Neural progenitor cell (in vitro differentiated cells): ENCODE measurements around the gene VSTM2A. TPM values are rescaled to one million over a fixed set of nuclear protein-coding genes. Genes with fewer than 3 reads are reported as not detected.

Experiments used
- DNase-seq: peaks from one replicate; pipeline ENCODE4 v3.0.0-alpha.2; 2016; ENCODE audit warnings: low spot score
- H2AFZ ChIP-seq: fragments of 200-600 bp; sonication (generic); replicated peaks from 2 replicates; pipeline ENCODE4 v1.6.1; 2016; ENCODE audit warnings: antibody characterized with exemption
- H3F3A ChIP-seq: fragments of 200-600 bp; sonication (generic); 2 replicates; pipeline ENCODE4 v1.6.1; 2016; ENCODE audit warnings: antibody characterized with exemption, low read depth
- H3K27ac ChIP-seq: fragments of 200-600 bp; sonication (generic); 2 replicates; pipeline ENCODE4 v1.5.1; 2016; ENCODE audit warnings: mild to moderate bottlenecking
- H3K27me3 ChIP-seq: fragments of 200-600 bp; sonication (generic); 2 replicates; pipeline ENCODE4 v1.6.1; 2016; ENCODE audit warnings: mild to moderate bottlenecking, moderate library complexity
- H3K36me3 ChIP-seq: fragments of 200-600 bp; sonication (generic); 2 replicates; pipeline ENCODE4 v1.5.1; 2016
- H3K4me1 ChIP-seq: fragments of 200-600 bp; sonication (generic); 2 replicates; pipeline ENCODE4 v1.6.1; 2016; ENCODE audit warnings: mixed run types
- H3K4me2 ChIP-seq: fragments of 200-600 bp; sonication (generic); 2 replicates; pipeline ENCODE4 v1.6.1; 2016
- H3K4me3 ChIP-seq: fragments of 200-600 bp; sonication (generic); 2 replicates; pipeline ENCODE4 v1.5.1; 2016
- H3K79me2 ChIP-seq: fragments of 200-600 bp; sonication (generic); 2 replicates; pipeline ENCODE4 v1.6.1; 2016; ENCODE audit warnings: low read depth
- H3K9ac ChIP-seq: fragments of 200-600 bp; sonication (generic); 2 replicates; pipeline ENCODE4 v1.6.1; 2016
- H3K9me3 ChIP-seq: fragments of 200-600 bp; sonication (generic); 2 replicates; pipeline ENCODE4 v1.5.1; 2016; ENCODE audit warnings: low read depth
- H4K20me1 ChIP-seq: fragments of 200-600 bp; sonication (generic); 2 replicates; pipeline ENCODE4 v1.6.1; 2016; ENCODE audit warnings: low read depth
- H3K27ac Mint-ChIP-seq: 3 replicates; pipeline ENCODE4 v1.8.0; 2021; ENCODE audit warnings: mixed read lengths
- H3K27me3 Mint-ChIP-seq: 2 replicates; pipeline ENCODE4 v1.8.0; 2022; ENCODE audit warnings: low read depth, mild to moderate bottlenecking, inconsistent platforms, moderate library complexity, mixed read lengths; ENCODE audit not compliant: insufficient read depth
- H3K36me3 Mint-ChIP-seq: 3 replicates; pipeline ENCODE4 v1.8.0; 2021; ENCODE audit warnings: mixed read lengths
- H3K4me1 Mint-ChIP-seq: 3 replicates; pipeline ENCODE4 v1.8.0; 2021; ENCODE audit warnings: mixed read lengths
- H3K4me3 Mint-ChIP-seq: 3 replicates; pipeline ENCODE4 v1.8.0; 2021; ENCODE audit warnings: mild to moderate bottlenecking, moderate library complexity, mixed read lengths
- H3K9me3 Mint-ChIP-seq: 3 replicates; pipeline ENCODE4 v1.8.0; 2020; ENCODE audit warnings: mixed read lengths
- CTCF ChIP-seq: fragments of 200-600 bp; sonication (generic); IDR thresholded peaks from 2 replicates; pipeline ENCODE4 v1.5.1; 2017; ENCODE audit warnings: antibody characterized with exemption, mild to moderate bottlenecking
- EZH2 ChIP-seq: fragments of 200-600 bp; sonication (generic); IDR thresholded peaks from 2 replicates; pipeline ENCODE4 v1.6.1; 2017; ENCODE audit warnings: antibody characterized with exemption, mild to moderate bottlenecking, moderate library complexity
- EZH2phosphoT487 ChIP-seq: fragments of 200-600 bp; sonication (generic); IDR thresholded peaks from 2 replicates; pipeline ENCODE4 v1.6.1; 2017; ENCODE audit warnings: antibody characterized with exemption
- total RNA-seq: library from RNA; depleted of rRNA; stranded (reverse); fragments of >200 nt; gene quantifications from 2 replicates; pipeline ENCODE4 v1.2.3, GENCODE V29; 2015; ENCODE audit warnings: low replicate concordance

Gene VSTM2A
- total RNA-seq, 1 donor from 2014 or later: not detected

- Histone ChIP-seq H2AFZ (no peak overlapping the region), H3K27me3 (no peaks in the 10 kb centered on the region), H3K36me3 (no peaks in the 10 kb centered on the region), H3K4me1 (no peaks in the 10 kb centered on the region), H3K79me2 (no peaks in the 10 kb centered on the region), H4K20me1 (no peaks in the 10 kb centered on the region), H3K9me3 (no peaks in the 10 kb centered on the region), H3K27ac (no peak overlapping the region), H3K9ac (no peak overlapping the region), H3K4me2 (no peak overlapping the region), H3K4me3 (no peak overlapping the region), H3F3A (no peaks in the 10 kb centered on the region)
- Mint-ChIP-seq H3K4me3 (no peak overlapping the region), H3K4me1 (peaks cover 8% of the 10 kb centered on the region), H3K27me3 (no peaks in the 10 kb centered on the region), H3K27ac (no peak overlapping the region), H3K36me3 (no peaks in the 10 kb centered on the region), H3K9me3 (no peaks in the 10 kb centered on the region)
- DNase-seq: no peak
- TF ChIP-seq CTCF (no peak), EZH2phosphoT487 (no peak), EZH2 (no peak)
These were observed 17.2 kb downstream of the VSTM2A start for GRCh38 chr7:54559401-54559800.

DNA sequence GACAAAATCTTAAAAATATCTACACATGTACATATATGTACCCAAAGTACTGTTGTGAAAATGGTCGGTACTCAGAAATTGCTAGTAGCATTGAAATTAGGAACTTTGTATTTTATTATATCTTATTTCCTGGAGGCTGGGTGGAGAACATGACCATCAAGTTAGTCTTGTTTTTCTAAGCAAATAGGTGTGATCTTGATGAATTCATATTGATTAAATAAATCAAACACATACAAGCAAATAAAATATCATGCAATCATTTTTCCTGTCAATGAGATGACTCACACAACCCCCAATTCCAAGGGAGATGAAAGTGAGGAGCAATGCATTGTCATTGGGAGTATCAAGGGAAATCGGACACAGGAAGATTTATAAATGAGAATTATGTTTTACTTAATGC is 18.0 kb downstream of the VSTM2A start:
- Histone ChIP-seq H3F3A (no peaks in the 10 kb centered on the region), H3K27ac (no peak overlapping the region), H3K9me3 (no peaks in the 10 kb centered on the region), H3K4me1 (no peaks in the 10 kb centered on the region), H3K4me3 (no peak overlapping the region), H3K9ac (no peak overlapping the region), H3K27me3 (no peaks in the 10 kb centered on the region), H3K4me2 (no peak overlapping the region), H3K79me2 (no peaks in the 10 kb centered on the region), H2AFZ (no peak overlapping the region), H3K36me3 (no peaks in the 10 kb centered on the region), H4K20me1 (no peaks in the 10 kb centered on the region)
- Mint-ChIP-seq H3K36me3 (no peaks in the 10 kb centered on the region), H3K27me3 (no peaks in the 10 kb centered on the region), H3K9me3 (no peaks in the 10 kb centered on the region), H3K4me1 (peaks cover 8% of the 10 kb centered on the region), H3K27ac (no peak overlapping the region), H3K4me3 (no peak overlapping the region)
- DNase-seq: no peak
- TF ChIP-seq EZH2 (no peak), EZH2phosphoT487 (no peak), CTCF (no peak)

DNA sequence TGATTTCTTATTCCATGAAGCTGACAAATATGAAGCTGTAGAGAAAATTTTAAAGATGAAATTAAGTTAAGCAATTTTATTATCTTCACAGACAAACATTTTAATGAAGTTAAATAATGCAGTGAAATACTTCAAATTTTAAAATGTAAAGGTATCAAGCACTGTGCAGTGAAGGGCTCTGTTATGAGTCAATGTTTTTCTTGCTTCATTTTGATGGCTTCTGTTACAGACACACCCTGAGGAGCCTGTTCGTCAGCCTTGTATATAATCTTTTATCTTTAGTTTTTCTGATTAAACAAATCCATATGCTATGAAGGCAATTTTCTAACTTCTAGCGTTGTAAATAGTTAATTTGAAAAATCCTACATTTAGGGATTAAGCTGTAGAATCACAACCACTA is 18.5 kb downstream of the VSTM2A start:
- TF ChIP-seq EZH2phosphoT487 (no peak), EZH2 (no peak), CTCF (no peak)
- Histone ChIP-seq H3F3A (no peaks in the 10 kb centered on the region), H3K79me2 (no peaks in the 10 kb centered on the region), H4K20me1 (no peaks in the 10 kb centered on the region), H3K4me2 (no peak overlapping the region), H3K9me3 (no peaks in the 10 kb centered on the region), H3K36me3 (no peaks in the 10 kb centered on the region), H3K27ac (no peak overlapping the region), H3K27me3 (no peaks in the 10 kb centered on the region), H3K4me1 (no peaks in the 10 kb centered on the region), H3K4me3 (no peak overlapping the region), H2AFZ (no peak overlapping the region), H3K9ac (no peak overlapping the region)
- no peaks in the 10 kb centered on the region for H3K36me3 Mint-ChIP-seq
- H3K27ac Mint-ChIP-seq: no peak overlapping the region
- no peak overlapping the region for H3K4me3 Mint-ChIP-seq
- no peaks in the 10 kb centered on the region for H3K27me3 Mint-ChIP-seq
- peaks cover 8% of the 10 kb centered on the region for H3K4me1 Mint-ChIP-seq
- DNase-seq: no peak
- no peaks in the 10 kb centered on the region for H3K9me3 Mint-ChIP-seq
